Endodermal cell (in vitro differentiated cells): ENCODE data around the gene EPB41. TPM values are rescaled to one million over a fixed set of nuclear protein-coding genes. Genes with fewer than 3 reads are reported as not detected.
A peak's percentile ranks its signal among the peaks of the same experiment; 100 is the strongest.

Experiments used
- DNase-seq: peaks from one replicate; pipeline ENCODE4 v3.0.0-alpha.2; 2017
- H3K27ac ChIP-seq: 2 replicates; pipeline ENCODE4 v1.5.1; 2013; ENCODE audit warnings: mild to moderate bottlenecking, low read depth, low read length, moderate library complexity
- H3K27me3 ChIP-seq: 2 replicates; pipeline ENCODE4 v1.6.1; 2013; ENCODE audit warnings: mild to moderate bottlenecking, low read length, moderate library complexity; ENCODE audit not compliant: insufficient read depth, control insufficient read depth, poor library complexity, severe bottlenecking
- H3K36me3 ChIP-seq: 2 replicates; pipeline ENCODE4 v1.7.0; 2013; ENCODE audit warnings: mild to moderate bottlenecking, low read length, moderate library complexity; ENCODE audit not compliant: control insufficient read depth, insufficient read depth
- H3K4me1 ChIP-seq: one replicate; pipeline ENCODE4 v1.7.0; 2013; ENCODE audit warnings: low read length; ENCODE audit not compliant: control insufficient read depth, insufficient read depth
- H3K4me3 ChIP-seq: 2 replicates; pipeline ENCODE4 v1.5.1; 2013; ENCODE audit warnings: mild to moderate bottlenecking, low read length, moderate library complexity
- H3K9ac ChIP-seq: 2 replicates; pipeline ENCODE4 v1.6.1; 2013; ENCODE audit warnings: mild to moderate bottlenecking, low read length, moderate library complexity; ENCODE audit not compliant: poor library complexity, severe bottlenecking; ENCODE audit errors: extremely low read depth
- H3K9me3 ChIP-seq: 2 replicates; pipeline ENCODE4 v1.6.1; 2013; ENCODE audit warnings: mild to moderate bottlenecking, low read length, moderate library complexity; ENCODE audit not compliant: control insufficient read depth
- H3K27ac Mint-ChIP-seq: 2 replicates; pipeline ENCODE4 v1.8.0; 2020; ENCODE audit warnings: mixed read lengths
- H3K27me3 Mint-ChIP-seq: 2 replicates; pipeline ENCODE4 v1.8.0; 2021; ENCODE audit warnings: mild to moderate bottlenecking, mixed read lengths; ENCODE audit not compliant: insufficient read depth
- H3K36me3 Mint-ChIP-seq: 2 replicates; pipeline ENCODE4 v1.8.0; 2020; ENCODE audit warnings: low read depth, mixed read lengths
- H3K4me1 Mint-ChIP-seq: 2 replicates; pipeline ENCODE4 v1.8.0; 2020; ENCODE audit warnings: mixed read lengths
- H3K4me3 Mint-ChIP-seq: 2 replicates; pipeline ENCODE4 v1.8.0; 2020; ENCODE audit warnings: mild to moderate bottlenecking, moderate library complexity, mixed read lengths
- H3K9me3 Mint-ChIP-seq: 2 replicates; pipeline ENCODE4 v1.8.0; 2020; ENCODE audit warnings: mild to moderate bottlenecking, mixed read lengths
- WGBS, 2 experiments: methylation state at CpG; one replicate each; pipeline versions ENCODE4 v1.1.5 to v1.1.7; 2013; ENCODE audit warnings: missing lambda C conversion rate in 2 of 2, mixed read lengths in 1 of 2; ENCODE audit not compliant: insufficient coverage in 1 of 2, insufficient read length in 1 of 2; 5-methylcytosine and 5-hydroxymethylcytosine counted together
- total RNA-seq, 2 donors: library from RNA; stranded (reverse); fragmentation: NEBNext Ultra II Directional in 1 of 2; extraction: Animal tissue kit (Norgen Biotek cat#: 25700) in 1 of 2; gene quantifications; 2 replicates in 1 of 2; 3 replicates in 1 of 2; pipeline ENCODE4 v1.2.1, GENCODE V29; 2021
- TF ChIP-seq, protein P1 (sequence below): fragments of 200-600 bp; sonication (generic); conservative IDR thresholded peaks from 2 replicates; pipeline ENCODE4 v1.5.0; 2021; ENCODE audit warnings: antibody characterized with exemption, mild to moderate bottlenecking

Gene EPB41
- total RNA-seq, 2 donors from 2014 or later = 60.3 to 91.0 TPM

DNA sequence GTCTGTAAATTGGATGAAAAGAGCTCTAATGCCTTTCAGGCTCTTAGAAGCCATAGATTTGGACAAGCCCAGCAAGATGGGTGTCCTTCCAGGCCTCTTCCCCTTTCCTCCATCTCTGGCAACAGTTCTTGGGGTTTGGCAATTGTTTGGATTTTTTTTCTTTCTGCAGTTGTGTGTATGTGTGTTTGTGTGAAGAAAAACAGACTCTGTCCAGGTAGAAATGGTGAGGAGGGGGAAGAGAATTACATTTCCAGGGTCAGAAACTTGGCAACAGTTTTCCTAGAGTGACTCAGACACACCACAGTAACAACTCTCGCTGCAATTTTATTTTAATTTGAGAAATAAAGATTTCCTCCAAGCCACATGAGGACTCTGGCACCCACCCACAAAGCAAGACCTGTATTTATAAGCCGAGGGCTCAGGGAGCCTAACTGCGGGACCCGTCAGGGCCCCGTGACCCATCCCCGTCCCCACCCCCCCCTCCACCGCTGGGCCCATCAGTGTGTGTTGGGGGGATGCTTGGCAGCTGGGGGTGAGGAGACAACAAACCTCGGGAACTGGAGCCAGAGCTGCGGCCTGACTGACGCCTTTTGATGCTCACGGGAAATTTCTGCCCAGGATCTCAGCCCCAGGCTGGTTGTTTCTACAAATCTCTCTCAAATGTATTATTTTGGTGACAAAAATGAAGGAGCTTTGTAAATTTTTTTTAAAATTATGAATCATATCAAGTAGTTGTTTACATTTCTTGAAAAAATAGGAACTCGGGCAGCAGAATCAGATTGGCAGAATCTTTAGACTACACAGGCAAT lies 205.0 kb downstream of the EPB41 start:
- TF ChIP-seq, protein P1, sequence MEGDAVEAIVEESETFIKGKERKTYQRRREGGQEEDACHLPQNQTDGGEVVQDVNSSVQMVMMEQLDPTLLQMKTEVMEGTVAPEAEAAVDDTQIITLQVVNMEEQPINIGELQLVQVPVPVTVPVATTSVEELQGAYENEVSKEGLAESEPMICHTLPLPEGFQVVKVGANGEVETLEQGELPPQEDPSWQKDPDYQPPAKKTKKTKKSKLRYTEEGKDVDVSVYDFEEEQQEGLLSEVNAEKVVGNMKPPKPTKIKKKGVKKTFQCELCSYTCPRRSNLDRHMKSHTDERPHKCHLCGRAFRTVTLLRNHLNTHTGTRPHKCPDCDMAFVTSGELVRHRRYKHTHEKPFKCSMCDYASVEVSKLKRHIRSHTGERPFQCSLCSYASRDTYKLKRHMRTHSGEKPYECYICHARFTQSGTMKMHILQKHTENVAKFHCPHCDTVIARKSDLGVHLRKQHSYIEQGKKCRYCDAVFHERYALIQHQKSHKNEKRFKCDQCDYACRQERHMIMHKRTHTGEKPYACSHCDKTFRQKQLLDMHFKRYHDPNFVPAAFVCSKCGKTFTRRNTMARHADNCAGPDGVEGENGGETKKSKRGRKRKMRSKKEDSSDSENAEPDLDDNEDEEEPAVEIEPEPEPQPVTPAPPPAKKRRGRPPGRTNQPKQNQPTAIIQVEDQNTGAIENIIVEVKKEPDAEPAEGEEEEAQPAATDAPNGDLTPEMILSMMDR = no peak
- Mint-ChIP-seq H3K9me3 (no peaks in the 10 kb centered on the region), H3K27me3 (no peaks in the 10 kb centered on the region), H3K36me3 (peaks cover 21% of the 10 kb centered on the region), H3K4me1 (peaks cover 2% of the 10 kb centered on the region), H3K4me3 (no peak overlapping the region), H3K27ac (no peak overlapping the region)
- no peak for DNase-seq
- H3K4me1 ChIP-seq = peaks cover 8% of the 10 kb centered on the region
- H3K27ac ChIP-seq = no peak overlapping the region
- 96 to 100% methylated on average over 3 to 11 of the region's 12 CpGs for WGBS, 2 experiments
- peaks cover 19% of the 10 kb centered on the region for H3K36me3 ChIP-seq
- no peak overlapping the region for H3K9ac ChIP-seq
- no peaks in the 10 kb centered on the region for H3K9me3 ChIP-seq
- H3K4me3 ChIP-seq = no peak overlapping the region
- no peaks in the 10 kb centered on the region for H3K27me3 ChIP-seq

GRCh38 chr1:29120367-29120766 lies 206.0 kb downstream of the EPB41 start:
- Histone ChIP-seq H3K36me3 (peaks cover 18% of the 10 kb centered on the region), H3K27me3 (no peaks in the 10 kb centered on the region), H3K27ac (no peak overlapping the region), H3K4me1 (peaks cover 8% of the 10 kb centered on the region), H3K9me3 (no peaks in the 10 kb centered on the region), H3K4me3 (peak overlapping the region; percentile 77), H3K9ac (no peak overlapping the region)
- Mint-ChIP-seq H3K36me3 (peaks cover 19% of the 10 kb centered on the region), H3K4me1 (peaks cover 5% of the 10 kb centered on the region), H3K4me3 (peak overlapping the region; percentile 79), H3K9me3 (no peaks in the 10 kb centered on the region), H3K27ac (no peak overlapping the region), H3K27me3 (no peaks in the 10 kb centered on the region)
- TF ChIP-seq, protein P1 = no peak
- DNase-seq = no peak
- 87 to 92% methylated on average over 3 to 6 of the region's 6 CpGs for WGBS, 2 experiments

DNA sequence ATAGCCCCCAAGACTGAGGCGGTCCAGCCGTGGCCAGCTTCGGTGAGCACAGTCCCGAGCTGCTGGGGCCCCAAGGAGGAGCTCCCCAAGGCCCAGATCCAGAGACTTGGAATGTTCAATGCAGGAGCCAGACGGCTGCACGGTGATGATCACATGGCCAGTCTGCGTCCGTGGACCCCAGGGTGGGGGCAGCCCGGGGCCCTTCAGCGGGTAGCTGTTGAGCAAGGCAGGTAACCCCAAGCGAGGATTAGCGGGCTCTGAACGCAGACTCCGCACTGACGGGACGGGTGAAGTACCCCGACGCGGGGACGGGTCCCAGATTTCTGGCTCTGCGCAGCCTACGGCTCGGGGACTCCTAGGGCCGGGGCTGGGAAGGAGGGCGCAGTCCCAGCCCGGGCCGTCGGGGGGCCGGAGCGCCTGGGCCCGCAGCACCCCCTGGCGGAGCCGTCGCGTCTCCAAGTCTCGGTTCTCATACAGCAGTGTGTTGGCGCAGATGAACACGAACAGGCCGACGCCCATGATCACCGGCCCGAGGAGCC lies 206.6 kb downstream of the EPB41 start:
- Mint-ChIP-seq H3K4me3 (peak overlapping the region; percentile 79), H3K9me3 (no peaks in the 10 kb centered on the region), H3K36me3 (peaks cover 16% of the 10 kb centered on the region), H3K27me3 (no peaks in the 10 kb centered on the region), H3K4me1 (peaks cover 12% of the 10 kb centered on the region), H3K27ac (no peak overlapping the region)
- H3K9ac ChIP-seq = peak overlapping the region; percentile 83
- no peak overlapping the region for H3K27ac ChIP-seq
- no peaks in the 10 kb centered on the region for H3K27me3 ChIP-seq
- peak; percentile 94 for DNase-seq
- WGBS, 2 experiments = 53 to 67% methylated on average over 32 to 42 of the region's 42 CpGs
- peaks cover 8% of the 10 kb centered on the region for H3K4me1 ChIP-seq
- peak overlapping the region; percentile 77 for H3K4me3 ChIP-seq
- peaks cover 14% of the 10 kb centered on the region for H3K36me3 ChIP-seq
- H3K9me3 ChIP-seq = no peaks in the 10 kb centered on the region
- TF ChIP-seq, protein P1 = peak; percentile 99
